ENCODE data around the gene PAX1.

The PAX1 gene

DNA sequence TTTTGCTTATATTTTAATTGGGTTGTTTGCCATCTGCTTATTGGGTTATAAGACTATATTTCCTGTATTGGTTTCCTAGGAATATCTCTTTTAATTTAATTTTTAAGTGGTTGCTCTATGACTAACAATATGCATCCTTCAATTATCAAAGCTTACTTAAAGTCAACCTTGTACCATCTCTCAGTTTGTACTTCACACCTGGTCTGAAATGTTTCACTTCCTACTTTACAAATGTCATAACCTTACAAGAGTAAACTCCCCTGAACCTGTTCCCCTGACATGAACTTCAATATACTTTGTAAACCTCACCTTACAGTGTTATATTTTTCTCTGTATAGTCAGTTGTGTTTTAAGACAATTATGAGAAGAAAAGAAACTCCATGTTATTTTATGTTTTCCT, 35.8 kb downstream of the PAX1 start:
- no peak for DNase-seq

DNA sequence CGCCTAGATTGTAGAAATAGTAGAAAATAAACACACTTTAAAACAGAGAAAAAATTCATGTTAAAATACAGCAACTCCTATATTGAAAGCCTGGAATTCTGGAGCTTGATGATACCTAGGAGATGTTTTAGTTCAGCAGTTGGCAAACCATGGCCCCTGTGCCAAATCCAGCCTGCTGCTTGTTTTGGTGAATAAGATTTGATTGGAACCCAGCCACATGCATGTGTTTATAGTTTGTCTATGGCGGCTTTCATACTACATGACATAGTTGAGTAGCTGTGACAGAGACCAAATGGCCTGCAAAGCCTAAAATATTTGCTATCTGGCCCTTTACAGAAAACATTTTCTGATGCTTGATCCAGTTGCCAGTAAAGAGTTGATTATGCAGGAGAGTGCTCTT, 57.2 kb downstream of the PAX1 start:
- DNase-seq: no peak

DNA sequence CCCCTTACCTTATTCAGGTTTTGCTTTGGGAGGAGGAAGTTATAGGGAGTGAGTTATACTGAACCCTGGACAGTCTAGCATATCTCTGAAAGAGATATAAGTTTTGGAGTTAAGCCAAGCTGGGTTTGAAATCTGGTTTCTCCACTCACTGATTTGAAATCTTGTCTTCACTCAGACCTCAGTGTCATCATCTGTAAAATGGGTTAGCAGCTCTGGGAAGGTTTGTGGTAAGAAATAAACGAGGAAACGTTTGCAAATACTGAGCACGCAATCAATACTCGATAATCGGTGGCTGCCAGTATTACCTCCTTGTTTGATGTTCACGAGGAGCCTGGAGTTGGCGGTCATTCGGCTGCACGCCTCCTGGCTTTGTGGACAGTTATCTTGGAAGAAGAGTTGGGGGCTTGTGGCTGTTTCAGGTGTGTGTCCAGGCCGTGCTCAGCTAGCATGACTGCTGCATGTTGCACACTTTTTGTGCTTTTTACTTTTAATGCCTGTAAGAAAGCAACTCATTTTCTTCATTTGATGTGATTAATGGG, 61.8 kb downstream of the PAX1 start:
- DNase-seq: no peak

DNA sequence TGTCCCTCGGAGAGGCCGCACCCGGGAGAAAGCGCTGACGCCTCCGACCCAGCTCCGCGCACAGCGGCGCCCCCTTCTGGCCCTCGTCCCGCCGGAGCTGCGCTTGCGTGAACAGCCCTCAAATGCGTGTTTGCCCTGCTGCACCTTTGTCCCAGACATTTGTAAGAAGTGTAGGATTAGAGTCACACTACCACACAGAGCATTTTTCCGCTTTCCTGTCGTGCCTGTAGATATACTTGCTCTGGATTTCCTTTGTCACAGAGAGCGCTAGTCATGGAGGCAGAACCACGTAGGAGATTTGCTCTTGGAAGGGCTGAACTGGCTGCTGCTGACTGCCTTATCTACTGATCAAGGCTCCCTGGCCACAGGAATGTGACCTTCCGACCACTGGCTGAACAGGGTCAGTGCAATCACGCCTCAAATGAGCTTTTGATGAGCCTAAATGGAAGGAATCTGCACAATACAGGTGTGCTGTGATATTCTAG, 62.3 kb downstream of the PAX1 start:
- DNase-seq: peak; percentile 21

Measured in stimulated activated CD4-positive, alpha-beta T cell treated with anti-CD3 and anti-CD28 coated beads, Interleukin-15, amount 100 ng/mL, for 24 hours (primary cell).